ENCODE data around the gene SFTPB.
"Not testable (repeated sequence)": the region's sequence is repeated elsewhere in the genome, so short reads cannot be mapped to it uniquely, and the experiment has no call there.

Gene SFTPB

DNA sequence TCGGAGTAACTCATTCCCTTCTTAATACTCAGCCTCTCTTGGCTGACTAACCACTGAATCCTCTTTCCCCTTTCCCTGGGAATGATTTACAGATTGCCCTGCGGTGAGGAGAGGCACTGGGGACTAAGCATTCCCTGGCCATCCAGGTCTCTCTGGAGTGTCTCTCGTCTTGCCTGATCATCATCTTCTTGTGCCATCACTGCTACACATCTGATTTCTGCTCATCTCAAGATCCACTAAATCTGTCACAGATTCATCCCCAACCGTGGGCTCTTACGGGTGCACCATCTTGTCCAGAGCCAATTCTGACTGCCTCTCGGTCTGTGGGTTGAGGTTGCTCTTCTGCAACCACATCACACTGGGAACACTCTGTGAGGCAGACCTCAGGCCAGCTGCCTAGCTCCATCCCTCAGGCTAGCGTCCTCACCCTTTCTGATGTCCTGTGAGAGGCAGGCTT, 12.0 kb downstream of the SFTPB start:
- peak; percentile 52 for DNase-seq (ENCODE audit: low read depth)

DNA sequence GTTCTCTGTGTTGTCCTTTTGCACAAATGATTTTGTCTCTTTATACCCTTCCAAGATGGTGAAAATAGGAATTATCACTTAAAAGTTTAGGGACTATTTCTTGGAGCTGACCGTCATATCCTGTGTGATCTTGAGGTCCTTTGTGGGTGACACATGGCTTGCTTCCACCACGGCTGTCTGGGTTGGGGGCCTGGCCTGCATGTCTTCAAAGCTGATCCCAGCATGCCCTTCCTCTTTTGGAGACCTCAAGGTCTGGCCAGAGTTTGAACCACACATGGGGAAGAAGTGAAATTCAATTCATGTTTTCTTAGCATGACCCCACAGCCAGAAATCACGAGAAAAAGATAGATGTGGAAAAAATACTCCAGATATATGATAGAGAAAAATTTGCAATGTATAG, 14.0 kb downstream of the SFTPB start:
- DNase-seq (ENCODE audit: low read depth) = no peak

DNA sequence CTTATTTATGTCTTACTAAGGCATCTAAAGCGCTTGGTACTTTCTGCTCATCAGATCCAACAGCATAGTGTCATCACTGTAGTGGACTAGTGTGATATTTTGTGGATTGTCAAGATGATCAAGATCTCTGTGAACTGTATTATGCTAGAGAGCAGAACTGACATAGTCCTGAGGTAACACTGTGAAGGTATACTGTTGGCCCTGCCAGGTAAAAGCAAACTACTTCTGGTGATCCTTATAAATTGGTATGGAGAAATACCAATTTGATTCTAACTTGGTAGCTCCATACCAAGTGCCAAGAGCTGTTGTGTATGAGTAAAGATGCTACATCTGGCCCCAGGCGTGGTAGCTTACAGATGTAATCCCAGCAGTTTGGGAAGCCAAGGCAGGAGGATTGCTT, 15.9 kb downstream of the SFTPB start:
- DNase-seq (ENCODE audit: low read depth) = no peak

DNA sequence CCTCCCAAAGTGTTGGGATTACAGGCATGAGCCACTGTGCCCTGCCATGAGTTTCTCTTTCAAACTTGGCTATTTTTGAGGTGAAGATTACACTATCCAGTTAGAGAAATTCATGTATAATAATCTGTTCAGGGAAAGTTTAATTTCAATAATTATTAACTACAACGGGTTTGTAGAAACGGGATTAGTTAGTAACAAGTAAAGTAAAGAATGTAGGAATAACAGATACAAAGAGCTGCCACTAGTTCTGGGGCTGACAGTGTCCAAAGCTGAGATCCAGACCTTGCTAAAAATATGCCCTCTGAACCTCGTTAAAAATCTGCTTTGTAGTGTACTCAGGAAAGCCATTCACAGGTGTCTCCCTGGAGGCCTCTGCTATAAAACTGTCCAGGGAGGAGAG, 16.9 kb downstream of the SFTPB start:
- DNase-seq (ENCODE audit: low read depth) = no peak

DNA sequence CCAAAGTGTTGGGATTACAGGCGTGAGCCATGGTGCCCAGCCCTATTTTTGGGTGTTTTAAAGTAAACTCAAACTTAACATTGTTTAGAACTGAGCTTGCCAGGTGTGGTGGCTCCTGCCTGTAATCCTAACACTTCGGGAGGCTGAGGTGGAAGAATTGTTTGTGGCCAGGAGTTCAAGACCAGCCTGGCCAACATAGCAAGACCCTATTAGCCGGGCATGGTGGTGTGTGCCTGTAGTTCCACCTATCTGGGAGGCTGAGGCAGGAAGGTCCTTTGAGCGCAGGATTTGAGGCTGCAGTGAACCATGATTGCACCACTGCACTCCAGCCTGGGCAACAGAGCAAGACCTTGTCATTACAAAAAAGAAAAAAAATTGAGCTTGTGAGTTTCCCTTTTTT, 17.5 kb downstream of the SFTPB start:
- no peak for DNase-seq (ENCODE audit: low read depth)

DNA sequence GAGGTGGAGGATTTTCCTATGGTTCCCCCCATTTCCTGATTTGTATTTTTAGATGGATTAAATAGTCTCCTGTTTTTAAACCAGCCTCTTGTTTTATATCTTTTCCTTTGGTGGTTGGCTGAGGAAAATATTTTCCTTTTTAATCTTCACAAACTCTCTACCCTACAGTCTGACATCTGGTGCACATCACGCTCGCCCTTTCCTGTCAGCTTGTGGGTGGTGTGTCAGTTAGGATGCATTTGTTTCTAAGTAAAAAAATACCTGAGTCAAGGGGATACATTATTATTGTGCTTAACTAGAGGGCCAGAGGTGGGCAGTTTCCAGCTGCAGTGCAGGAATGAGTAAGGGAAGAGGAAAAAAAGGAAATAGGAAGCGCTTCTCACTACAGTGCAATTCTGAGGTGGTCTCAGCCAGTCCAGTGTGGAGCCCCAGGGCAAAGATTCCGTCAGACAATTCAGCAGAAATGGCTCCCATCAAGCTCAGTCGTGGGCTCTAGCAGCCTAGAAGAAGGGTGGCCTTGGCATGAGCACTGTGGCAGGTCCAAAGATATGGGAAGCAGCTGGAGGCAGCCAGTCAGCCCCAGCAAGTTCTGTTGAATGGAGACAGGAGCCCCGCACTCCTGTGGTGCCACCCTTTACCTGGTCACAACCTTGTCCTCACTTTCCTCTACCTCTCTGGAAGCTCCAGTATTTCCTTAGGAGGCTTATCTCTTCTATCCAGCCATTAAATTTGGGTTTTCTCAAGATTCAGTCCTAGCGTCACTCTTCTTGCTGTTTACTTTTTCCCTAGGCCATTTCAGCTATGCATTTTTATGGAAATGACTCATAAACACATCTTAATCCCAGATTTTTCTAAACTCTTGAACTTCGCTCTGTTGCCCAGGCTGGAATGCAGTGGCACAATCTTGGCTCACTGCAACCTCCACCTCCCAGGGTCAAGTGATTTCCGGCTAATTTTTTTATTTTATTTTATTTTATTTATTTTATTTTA, 18.5 kb downstream of the SFTPB start:
- DNase-seq (ENCODE audit: low read depth) = peak; percentile 90

DNA sequence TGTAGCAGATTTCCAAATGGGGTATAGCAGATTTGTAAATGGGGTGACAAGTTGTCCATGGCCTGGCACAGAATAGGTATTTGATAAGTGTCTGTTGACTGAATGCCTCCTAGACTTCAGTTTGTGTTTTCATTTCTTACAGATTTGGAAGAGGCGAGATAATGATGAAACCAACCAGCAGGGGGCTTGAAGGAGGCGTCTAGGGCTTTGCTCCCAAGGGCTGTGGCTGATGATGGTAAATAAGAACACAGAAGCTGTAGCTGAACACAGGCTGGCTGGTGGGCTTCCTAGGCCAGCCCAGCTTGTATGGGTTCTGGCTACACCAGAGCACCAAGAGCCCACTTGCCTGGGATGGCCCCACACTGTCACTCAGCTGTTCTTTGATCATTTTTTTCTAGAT, 19.4 kb downstream of the SFTPB start:
- DNase-seq (ENCODE audit: low read depth) = peak; percentile 70

DNA sequence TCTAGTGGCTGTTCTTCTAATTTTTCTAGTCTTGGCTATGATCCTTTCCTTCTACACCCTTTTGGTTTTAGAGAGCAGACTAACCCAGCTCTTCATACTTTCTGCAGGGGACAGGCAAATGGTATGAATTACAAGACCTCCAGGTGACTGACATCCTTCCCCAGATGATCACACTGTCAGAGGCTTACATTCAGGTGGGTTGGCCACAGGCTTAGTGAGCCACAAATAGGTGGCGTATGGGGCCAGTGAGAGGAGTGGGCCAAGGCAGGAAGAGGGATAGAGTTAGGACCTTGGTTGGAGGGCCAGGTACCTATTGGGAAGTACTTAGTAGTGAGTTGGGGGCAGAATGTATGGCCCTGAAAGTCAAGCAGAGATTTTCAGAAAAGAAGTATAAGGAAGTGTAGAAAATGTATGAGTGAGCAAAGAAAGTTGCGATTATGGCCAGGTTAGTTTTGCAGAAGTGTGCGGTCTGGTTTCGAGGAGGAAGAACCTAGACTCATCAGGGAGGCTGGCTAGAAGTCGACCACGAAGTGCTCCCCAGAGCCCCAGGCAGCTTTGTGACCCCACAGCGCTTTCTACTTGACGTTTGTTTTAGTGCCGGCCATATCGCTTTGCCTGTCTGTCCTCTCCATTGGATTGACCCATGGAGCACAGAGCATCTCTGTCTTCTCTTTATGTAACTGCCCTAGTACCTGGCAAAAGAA, 20.0 kb downstream of the SFTPB start:
- DNase-seq (ENCODE audit: low read depth) = no peak

DNA sequence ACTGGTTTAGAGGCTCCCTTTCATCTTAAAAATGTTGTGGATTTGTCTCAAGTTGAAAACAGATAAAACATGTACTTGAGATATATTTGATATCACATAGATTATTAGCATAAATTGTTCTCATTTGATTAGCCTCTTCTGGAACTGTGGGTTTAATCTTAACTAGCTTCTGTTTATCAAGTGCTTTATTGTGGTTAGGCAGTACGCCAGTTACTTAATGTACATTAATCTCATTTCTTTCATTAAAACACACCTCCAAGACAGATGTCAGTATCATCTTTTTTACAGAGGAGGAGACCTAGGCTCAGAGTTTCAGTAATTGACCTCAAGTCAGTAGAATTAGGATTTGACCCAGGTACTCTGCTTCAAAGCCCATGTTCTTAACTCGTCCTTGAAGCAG, 21.8 kb downstream of the SFTPB start:
- DNase-seq (ENCODE audit: low read depth) = no peak

DNA sequence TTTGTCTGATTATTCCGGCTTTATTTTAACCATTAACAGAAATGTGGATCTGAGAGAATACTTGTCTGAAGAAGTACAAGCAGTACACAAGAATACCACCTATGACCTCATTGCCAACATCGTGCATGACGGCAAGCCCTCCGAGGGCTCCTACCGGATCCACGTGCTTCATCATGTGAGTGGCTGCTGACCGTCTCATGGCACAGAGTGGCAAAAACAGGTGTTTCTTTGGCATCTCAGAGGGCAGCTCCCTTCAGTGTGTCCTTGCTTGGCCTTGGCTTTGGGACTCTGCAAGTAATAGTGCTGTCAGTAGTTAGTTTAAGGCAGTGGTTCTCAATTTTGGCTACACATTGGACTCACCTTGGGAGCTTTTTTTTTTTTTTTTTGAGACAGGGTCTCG, 23.1 kb downstream of the SFTPB start:
- DNase-seq (ENCODE audit: low read depth) = no peak

DNA sequence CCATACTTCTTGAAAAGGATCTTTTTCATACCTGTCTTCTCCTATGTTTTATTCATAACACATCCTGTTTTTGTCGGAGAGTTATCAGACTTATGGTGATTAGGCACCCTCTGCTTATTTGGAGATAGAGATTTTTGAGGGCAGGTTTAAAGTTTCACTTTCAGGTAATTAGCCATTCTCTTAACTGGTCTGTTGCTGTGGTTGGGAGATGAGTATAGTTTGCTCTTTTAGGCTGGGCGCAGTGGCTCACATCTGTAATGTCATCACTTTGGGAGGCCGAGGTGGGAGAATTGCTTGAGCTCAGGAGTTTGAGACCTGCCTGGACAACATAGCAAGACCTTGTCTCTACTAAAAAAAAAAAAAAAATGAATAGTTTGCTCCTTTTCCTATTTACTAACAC, 25.3 kb downstream of the SFTPB start:
- no peak for DNase-seq (ENCODE audit: low read depth)

DNA sequence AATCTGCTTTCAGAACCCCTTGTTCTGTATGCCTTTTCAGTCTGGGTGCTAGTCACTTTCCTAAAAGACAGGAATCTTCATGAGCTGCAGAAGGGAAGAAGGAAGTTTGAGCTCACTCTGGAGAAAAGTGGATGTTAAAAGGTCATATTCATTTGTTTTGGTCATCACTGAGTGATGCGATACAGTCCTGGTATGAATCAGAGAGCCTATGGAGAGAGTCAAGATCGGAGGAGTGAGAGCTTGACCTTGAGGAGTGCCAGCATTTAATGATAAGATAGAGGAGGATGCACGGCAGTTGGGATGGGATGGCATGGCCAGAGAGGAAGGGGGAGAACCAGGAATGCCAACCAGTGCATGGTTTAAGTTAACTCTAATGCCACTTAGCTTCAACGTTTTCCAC, 32.4 kb downstream of the SFTPB start:
- DNase-seq (ENCODE audit: low read depth) = peak; percentile 78

DNA sequence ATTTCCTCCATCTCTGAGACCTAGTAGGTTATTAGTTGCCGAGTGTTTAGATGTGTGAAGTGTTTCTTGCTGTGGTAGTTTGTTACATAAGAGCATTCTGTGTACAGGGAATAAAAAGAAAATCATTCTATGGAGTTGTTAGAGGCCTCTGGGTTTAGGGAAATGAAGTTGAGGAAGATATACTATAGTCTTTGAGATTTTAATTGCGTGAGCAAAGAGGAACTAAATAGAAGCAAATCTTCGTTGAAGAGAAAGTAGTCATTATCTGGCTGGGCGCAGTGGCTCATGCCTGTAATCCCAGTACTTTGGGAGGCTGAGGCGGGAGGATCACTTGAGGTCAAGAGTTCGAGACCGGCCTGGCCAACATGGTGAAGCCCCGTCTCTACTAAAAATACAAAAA, 33.0 kb downstream of the SFTPB start:
- no peak for DNase-seq (ENCODE audit: low read depth)

DNA sequence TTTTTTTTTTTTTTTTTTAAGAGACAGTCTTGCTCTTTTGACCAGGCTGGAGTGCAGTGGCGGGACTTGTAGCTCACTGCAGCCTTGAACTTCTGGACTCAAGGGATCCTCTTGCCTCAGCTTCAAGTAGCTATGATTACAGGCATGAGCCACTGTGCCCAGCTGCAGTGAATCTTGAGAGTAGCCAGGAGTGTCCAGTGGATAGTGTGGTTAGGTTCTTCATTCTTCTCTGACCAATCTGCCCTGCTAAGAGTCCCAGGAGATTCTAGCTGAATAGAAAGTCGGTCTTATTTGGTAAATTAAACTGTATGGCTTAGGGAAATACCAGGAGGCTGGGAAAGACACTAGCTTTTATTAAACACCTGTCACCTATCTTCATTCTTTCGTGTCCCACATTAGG, 36.7 kb downstream of the SFTPB start:
- DNase-seq (ENCODE audit: low read depth) = no peak

DNA sequence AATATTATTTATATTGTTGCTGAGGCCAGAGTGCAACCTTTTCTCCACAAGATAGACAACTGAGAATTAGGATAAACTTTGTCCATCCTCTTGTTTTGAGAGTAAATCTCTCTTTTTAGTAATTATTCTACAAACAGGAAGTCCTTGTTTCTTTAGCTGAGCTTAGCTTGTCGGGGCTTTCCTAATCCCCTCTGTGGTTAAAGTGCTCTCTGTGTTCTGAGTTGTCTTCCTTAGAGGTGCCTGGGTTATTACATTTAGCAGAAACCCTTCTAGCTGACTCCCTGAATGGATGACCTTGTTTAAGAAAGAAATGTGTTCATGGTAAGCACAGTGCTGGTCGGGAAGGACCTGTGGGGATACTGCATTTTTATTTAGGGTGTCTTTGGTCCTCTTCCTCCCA, 39.3 kb downstream of the SFTPB start:
- peak; percentile 68 for DNase-seq (ENCODE audit: low read depth)

DNA sequence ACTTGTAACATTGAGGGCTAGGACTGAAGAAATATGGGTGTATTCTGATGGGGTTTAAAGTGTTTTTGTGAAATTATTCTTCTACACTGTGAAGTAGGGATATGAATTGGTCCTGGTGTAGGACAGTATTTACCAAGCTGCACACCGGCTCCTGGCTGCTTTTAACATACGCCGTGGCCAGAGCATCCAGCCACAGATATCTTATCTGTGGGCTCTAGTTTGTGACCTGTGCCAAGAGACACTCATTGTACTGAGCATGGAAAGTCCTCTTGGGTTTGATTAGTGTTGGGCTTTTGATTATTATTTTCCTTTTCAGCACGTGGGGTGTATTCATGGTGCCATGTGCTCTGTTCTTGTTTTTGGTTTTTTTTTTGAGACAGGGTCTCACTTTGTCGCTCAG, 44.0 kb downstream of the SFTPB start:
- no peak for DNase-seq (ENCODE audit: low read depth)

DNA sequence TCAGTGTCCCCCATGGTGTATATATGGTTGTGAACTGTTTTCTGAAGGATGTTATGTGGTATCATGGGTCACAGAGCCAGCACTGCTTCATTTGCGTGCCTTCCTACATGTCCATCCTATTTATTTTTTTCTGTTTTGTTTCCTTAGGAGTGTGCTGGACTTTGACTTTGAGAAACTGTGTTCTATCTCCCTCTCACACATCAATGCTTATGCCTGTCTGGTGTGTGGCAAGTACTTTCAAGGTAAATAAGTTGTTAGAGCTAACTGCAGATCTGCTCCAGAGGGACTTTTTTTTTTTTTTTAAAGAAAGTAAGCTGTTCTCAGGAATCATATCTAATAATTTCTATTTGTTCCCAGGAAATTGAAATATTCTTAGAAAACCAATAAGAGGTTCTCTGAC, 46.7 kb downstream of the SFTPB start:
- DNase-seq (ENCODE audit: low read depth) = no peak

DNA sequence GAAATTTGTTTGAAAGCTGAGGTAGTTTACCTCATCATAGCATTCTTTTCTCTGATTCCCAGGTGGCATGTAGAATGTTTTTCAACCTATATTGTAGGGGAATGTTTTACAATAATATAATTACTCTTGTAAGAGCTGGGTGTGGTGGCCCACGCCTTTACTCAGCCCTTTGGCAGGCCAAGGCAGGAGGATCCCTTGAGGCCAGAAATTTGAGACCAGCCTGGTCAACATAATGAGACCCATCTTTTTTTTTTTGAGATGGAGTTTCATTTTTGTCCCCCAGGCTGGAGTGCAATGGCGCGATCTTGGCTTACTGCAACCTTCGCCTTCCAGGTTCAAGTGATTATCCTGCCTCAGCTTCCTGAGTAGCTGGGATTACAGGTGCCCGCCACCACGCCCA, 48.4 kb downstream of the SFTPB start:
- no peak for DNase-seq (ENCODE audit: low read depth)

DNA sequence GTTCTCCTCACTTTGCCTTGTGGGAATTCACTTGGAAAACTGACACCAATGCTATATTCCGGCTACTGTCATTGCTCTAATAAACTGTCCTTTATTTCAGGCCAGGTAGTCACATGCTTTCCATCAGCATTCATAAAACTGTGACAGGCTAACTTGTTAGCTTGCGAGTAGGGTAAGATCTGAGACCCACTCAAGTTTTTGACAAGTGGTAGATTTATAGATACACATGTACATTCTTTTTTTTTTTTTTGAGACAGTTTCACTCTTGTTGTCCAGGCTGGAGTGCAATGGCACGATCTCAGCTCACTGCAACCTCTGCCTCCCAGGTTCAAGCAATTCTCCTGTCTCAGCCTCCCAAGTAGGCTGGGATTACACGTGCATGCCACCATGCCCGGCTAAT, 50.3 kb downstream of the SFTPB start:
- DNase-seq (ENCODE audit: low read depth) = not testable (repeated sequence)

DNA sequence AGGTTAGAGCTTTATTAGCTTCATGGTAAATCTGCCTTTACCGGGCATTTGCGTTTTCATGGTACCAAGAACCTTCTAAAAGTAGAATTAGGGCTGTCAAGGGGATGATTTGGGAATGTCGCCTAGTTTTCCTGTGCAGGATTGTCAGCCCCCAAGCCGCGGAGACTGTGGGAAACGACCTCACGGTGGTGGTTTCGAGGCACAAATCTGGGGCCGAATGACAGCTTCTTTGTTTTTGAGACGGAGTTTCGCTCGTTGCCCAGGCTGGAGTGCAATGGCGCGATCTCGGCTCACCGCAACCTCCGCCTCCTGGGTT, 52.6 kb downstream of the SFTPB start:
- DNase-seq (ENCODE audit: low read depth) = no peak

DNA sequence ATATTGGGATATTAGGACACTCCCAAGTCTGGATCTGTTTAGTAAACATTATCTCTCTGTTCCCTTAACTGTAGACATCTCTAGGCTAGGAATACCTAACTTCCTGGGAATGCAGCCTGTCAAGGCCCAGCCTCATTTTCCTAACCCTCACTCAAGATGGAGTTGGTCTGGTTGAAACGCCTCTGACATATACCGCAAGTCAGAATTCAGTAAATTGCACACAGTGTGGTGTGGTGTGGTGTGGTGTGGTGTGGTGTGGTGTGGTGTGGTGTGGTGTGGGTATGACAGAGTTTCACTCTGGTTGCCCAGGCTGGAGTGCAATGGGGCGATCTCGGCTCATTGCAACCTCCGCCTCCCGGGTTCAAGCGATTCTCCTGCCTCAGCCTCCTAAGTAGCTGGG, 53.2 kb downstream of the SFTPB start:
- DNase-seq (ENCODE audit: low read depth) = not testable (repeated sequence)

DNA sequence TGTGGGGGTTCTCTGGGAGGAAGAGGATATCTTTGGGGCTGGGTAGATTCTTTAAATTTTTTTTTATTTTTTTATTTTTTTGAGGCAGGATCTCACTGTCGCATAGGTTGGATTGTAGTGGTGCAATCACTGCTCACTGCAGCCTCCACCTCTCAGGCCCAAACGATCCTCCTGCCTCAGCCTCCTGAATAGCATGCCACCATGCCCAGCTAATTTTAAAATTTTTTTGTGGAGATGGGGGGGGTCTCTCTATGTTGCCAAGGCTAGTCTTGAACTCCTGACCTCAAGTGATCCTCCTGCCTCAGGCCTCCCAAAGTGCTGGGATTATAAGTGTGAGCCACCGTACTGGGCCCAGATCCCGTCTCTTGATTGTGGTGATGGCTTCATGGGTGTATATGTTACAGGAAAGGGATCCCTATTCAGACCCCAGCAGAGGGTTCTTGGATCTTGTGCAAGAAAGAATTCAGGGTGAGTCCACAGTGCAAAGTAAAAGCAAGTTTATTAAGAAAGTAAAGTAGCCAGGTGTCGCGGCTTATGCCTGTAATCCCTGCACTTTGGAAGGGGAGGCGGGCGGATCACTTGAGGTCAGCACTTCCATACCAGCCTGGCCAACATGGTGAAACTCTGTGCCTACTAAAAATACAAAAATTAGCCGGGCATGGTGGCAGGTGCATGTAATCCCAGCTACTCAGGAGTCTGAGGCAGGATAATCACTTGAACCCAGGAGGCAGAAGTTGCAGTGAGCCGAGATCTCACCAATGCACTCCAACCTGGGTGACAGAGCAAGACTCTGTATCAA, 54.1 kb downstream of the SFTPB start:
- DNase-seq (ENCODE audit: low read depth) = no peak
